Gastroesophageal sphincter (tissue), 3 donors: ENCODE measurements around the gene RPP25.

ENCODE experiments used
- EP300 ChIP-seq: sonication (generic); formaldehyde crosslinking; IDR thresholded peaks from one replicate; pipeline ENCODE4 v1.6.1; 2017; ENCODE audit warnings: antibody characterized with exemption, mild to moderate bottlenecking
- POLR2A ChIP-seq, 2 donors: fragments of 450-650 bp; IDR thresholded peaks; one replicate each; pipeline ENCODE4 v1.6.1; 2017; ENCODE audit warnings: antibody characterized with exemption in 2 of 2, mild to moderate bottlenecking in 2 of 2, moderate library complexity in 1 of 2
- POLR2AphosphoS5 ChIP-seq: sonication (generic); formaldehyde crosslinking; IDR thresholded peaks from one replicate; pipeline ENCODE4 v1.6.1; 2017; ENCODE audit warnings: antibody characterized with exemption
- TF ChIP-seq, protein P1 (sequence below), 4 experiments: fragments of 200-600 bp in 2 of 4; fragments of 450-650 bp in 2 of 4; sonication (generic) in 1 of 4; IDR thresholded peaks; one replicate each; pipeline ENCODE4 v1.5.1; 2017 to 2019; ENCODE audit warnings: antibody characterized with exemption in 4 of 4, mild to moderate bottlenecking in 2 of 4, moderate library complexity in 2 of 4

DNA sequence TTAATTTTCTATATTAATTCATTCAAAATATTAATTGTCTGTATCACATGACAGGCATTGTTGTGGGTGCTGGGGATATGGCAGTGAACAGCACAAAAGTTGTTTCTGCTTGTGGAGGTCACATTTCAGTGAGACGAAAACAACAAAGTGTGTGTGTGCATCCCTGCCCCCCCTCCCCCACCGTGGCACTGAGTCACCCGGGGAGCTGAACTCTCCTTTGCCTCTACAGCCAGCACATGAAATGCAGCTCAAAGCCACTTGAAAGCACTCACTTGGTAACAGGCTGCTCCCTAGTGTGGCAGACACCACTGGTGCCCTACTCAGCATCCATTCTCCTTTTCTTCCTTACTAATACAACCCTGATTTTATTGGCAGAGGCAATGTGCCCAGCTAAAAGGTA lies 21.9 kb upstream of the RPP25 start:
- no peak for TF ChIP-seq EP300
- TF ChIP-seq, protein P1, sequence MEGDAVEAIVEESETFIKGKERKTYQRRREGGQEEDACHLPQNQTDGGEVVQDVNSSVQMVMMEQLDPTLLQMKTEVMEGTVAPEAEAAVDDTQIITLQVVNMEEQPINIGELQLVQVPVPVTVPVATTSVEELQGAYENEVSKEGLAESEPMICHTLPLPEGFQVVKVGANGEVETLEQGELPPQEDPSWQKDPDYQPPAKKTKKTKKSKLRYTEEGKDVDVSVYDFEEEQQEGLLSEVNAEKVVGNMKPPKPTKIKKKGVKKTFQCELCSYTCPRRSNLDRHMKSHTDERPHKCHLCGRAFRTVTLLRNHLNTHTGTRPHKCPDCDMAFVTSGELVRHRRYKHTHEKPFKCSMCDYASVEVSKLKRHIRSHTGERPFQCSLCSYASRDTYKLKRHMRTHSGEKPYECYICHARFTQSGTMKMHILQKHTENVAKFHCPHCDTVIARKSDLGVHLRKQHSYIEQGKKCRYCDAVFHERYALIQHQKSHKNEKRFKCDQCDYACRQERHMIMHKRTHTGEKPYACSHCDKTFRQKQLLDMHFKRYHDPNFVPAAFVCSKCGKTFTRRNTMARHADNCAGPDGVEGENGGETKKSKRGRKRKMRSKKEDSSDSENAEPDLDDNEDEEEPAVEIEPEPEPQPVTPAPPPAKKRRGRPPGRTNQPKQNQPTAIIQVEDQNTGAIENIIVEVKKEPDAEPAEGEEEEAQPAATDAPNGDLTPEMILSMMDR (IDR thresholded peaks at IDR 0.05): no peak
- no peak for TF ChIP-seq POLR2A (IDR thresholded peaks at IDR 0.05)
- no peak for TF ChIP-seq POLR2AphosphoS5
